Stimulated activated CD4-positive, alpha-beta T cell treated with anti-CD3 and anti-CD28 coated beads, TNF-alpha, amount 100 ng/mL, for 24 hours (primary cell): ENCODE data around the gene GBF1.

Source experiments
- DNase-seq, 3 experiments: peaks; one replicate each; pipeline ENCODE4 v3.0.0-alpha.2; 2020; ENCODE audit warnings: low read depth in 3 of 3

GBF1 gene

GRCh38 chr10:102342958-102343357 lies 97.6 kb downstream of the GBF1 start:
- no peak for DNase-seq

- DNase-seq, result no peak
Observed at GRCh38 chr10:102344067-102344466, 98.7 kb downstream of the GBF1 start.

- DNase-seq, result peak in 1 of 3 experiments; percentile 18
Observed at GRCh38 chr10:102347236-102347828, 102.0 kb downstream of the GBF1 start.

DNA sequence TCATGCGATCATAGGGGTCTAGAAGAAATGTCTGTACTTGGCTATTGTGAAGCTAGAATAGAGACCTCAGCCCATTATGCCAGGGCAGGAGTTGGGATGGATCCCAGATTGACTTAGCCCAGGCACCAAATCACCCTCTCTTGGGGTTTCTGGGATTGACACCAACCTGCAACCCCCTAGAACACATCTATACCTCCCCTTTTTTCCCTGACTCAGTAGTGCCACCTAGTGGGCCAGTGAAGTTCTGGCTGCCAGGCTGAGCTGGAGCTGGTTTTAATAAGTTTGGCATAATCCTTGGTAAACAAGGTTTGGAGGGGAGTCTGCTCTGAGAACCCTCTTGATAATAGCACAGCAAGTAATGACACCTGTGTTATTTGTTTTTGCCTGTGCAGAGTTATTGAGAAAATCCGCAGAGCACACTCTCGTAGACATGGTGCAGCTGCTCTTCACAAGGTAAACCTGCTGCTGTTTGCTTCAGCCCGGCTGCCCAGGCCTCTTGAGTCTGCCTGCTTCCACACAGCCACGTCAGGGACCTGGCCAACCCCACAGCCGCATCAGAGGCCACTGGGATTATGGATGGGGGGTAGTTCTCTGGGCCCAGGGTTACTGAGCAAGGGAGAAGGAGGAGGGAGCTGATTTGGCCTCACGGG lies 106.9 kb downstream of the GBF1 start:
- peak; percentile 50 to 69 (median 59) for DNase-seq

GRCh38 chr10:102354451-102354850 lies 109.1 kb downstream of the GBF1 start:
- no peak for DNase-seq

DNA sequence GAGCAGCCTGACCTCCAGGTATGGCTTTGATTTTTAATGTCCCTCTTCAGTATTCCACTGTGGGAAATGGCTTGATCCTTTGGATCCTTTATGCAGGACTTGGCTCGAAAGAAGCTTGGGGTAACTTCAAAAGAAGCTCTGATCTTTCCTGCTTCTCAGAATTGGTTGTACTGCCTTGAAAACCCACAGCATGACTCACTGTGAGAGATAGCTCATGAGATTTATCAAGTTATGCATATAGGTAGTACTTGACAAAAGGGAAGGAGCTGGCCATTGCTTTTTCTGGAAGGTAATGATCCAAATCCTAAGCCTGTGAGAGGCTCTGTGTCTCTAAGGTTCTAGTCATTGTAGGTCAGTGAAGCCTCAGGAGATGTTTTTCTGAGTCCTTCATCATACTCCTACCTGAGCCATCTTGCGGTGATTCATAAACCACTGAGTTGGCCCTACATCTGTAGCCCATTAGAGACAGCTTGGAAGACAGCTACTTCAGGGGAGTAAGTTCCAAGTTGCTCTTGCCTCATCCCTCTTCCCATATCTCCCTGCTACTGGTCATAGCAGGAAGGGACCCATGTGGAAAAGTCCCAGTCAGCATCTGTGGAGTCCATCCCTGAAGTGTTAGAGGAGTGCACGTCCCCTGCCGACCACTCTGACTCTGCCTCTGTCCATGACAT lies 113.5 kb downstream of the GBF1 start:
- DNase-seq, result no peak

- DNase-seq, result no peak
Observed at GRCh38 chr10:102367441-102367840, 122.1 kb downstream of the GBF1 start.

DNA sequence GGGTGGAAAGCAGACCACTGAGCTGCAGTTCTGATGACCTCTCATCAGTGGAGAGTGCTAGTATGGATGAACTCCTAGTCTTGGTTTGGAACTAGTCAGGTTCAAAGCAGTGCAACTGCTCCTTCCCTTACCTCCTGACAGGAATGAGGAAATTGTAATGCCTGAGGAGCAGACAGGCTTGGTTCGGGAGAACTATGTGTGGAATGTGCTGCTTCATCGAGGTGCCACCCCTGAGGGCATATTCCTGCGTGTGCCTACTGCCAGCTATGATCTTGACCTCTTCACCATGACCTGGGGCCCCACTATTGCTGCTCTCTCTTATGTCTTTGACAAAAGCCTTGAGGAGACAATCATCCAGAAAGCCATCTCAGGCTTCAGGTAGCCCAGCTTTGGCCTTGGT lies 122.7 kb downstream of the GBF1 start:
- DNase-seq, result no peak

GRCh38 chr10:102371295-102371694 lies 126.0 kb downstream of the GBF1 start:
- DNase-seq, result no peak

GRCh38 chr10:102375250-102375649 lies 129.9 kb downstream of the GBF1 start:
- DNase-seq, result no peak

- no peak for DNase-seq
Observed at GRCh38 chr10:102375867-102376266, 130.5 kb downstream of the GBF1 start.

DNA sequence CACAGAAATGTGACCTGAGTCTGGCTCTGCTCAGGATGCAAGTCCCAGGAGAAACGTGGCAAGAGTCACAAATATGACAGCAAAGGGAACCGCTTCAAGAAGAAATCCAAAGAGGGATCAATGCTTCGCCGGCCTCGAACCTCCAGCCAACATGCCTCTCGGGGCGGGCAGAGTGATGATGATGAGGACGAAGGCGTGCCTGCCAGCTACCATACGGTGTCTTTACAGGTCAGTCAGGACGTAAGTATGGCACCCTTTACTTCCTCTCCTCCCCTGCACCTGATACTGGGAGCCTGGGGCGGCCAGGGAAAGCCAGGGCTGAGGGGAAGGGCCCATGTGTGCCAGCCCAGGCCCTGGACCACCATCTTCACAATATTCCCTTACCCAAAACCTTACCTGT lies 131.6 kb downstream of the GBF1 start:
- DNase-seq, result no peak

- no peak for DNase-seq
Observed at GRCh38 chr10:102379383-102379782, 134.1 kb downstream of the GBF1 start.

GRCh38 chr10:102381983-102382382 lies 136.7 kb downstream of the GBF1 start:
- DNase-seq, result no peak

- DNase-seq, result no peak
Observed at GRCh38 chr10:102382871-102383270, 137.5 kb downstream of the GBF1 start.

GRCh38 chr10:102384053-102384452 lies 138.7 kb downstream of the GBF1 start:
- no peak for DNase-seq

GRCh38 chr10:102384606-102385429 lies 139.5 kb downstream of the GBF1 start:
- no peak for DNase-seq

- no peak for DNase-seq
Observed at GRCh38 chr10:102389894-102390293, 144.6 kb downstream of the GBF1 start.

DNA sequence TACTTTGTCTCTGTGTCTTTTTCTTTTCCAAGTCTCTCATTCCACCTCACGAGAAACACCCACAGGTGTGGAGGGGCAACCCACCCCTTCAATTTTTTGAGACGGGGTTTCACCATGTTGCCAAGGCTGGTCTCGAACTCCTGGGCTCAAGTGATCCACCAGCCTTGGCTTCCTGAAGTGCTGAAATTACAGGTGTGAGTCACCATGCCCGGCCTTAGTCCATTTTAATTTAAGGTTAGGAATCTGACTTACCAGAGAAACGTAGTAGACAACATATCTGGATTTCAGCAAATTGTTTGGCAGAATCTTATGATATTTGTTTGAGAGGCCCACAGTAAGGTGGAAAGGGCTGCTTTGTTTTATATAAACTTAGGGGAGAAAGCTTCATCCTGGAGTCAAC lies 147.0 kb downstream of the GBF1 start:
- no peak for DNase-seq

DNA sequence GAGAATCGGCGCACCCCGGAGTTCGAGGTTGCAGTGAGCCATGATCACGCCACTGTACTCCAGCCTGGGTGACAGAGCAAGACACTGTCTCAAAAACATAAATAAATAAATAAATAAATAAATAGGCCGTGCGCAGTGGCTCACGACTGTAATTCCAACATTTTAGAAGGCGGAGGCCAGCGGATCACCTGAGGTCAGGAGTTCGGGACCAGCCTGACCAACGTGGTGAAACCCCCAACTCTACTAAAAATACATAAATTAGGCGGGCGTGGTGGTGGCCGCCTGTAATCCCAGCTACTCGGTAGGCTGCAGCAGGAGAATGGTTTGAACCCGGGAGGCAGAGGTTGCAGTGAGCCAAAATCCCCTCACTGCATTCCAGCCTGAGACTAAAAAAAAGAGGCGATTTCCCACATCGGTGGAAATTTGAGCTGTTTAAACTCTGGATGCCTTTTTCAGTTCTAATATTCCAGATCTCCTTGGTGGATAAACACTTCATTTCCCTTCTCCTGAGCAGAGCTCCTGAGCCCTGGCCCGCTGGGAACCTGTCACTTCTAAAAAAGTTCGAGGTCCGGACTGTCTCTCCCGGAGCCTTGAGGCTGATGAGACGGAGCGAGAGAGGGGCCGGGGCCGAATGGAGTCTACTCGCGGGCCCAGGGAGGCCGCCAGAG lies 148.2 kb downstream of the GBF1 start:
- DNase-seq, result no peak

- DNase-seq, result peak; percentile 98
Observed at GRCh38 chr10:102394079-102394800, 148.9 kb downstream of the GBF1 start.
